Measurements from ENCODE around the gene CBX8. TPM values are rescaled to one million over a fixed set of nuclear protein-coding genes. Genes with fewer than 3 reads are reported as not detected.

The CBX8 gene
- total and polyA plus RNA-seq, 2 of the 8 experiments (the other 6 are each of a cell fraction or from before 2014, with no cell fraction given) = 0.09 to 2.1 TPM

DNA sequence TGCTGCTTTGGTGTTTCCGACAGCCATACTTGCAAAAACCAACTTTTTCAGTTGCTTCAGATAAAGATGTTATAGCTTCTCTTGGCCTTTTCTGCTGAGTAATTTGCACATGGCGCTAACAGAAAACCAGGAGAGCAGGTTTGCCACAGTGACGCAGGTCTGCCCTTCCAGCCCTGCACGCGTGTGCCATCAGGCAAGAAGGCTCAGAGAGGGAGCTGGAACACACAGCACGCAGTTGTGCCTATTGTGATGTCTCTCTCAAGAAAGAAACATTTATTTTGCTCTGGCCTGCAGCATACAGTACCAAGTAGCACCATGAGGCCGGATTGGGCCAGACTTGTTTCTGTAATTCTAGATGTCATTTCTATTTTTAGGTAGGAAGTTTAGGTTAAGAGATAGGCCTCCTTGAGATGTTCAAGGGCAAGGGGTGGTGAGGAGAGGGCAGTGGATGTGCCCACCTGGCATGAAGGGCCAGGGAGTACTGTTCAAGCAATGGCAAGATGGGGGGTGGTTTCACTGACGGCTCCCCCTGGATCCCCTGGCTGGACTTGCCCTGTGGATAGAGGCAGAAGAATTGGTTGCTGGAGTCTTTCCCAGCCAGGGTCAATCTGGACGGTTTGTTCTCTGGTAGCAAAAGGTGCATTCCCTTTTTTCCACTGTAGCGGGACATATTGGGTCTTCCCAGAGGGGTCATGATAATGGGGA lies 17.1 kb downstream of the CBX8 start:
- H3K27ac ChIP-seq (ENCODE audit: low read depth, low read length) = no peak overlapping the region
- ChIA-PET CTCF (ENCODE audit: partially characterized antibody) (interaction anchor here (1.0 to 2.0 kb wide), 8 partner anchors 9 to 195 kb away, joined by 3 to 9 read pairs (median 4); no protein-coding TSS in a partner anchor), POLR2A (ENCODE audit: partially characterized antibody) (interaction anchor here (0.7 to 5.2 kb wide), 8 partner anchors 11 to 155 kb away, joined by 3 to 77 read pairs (median 4); no protein-coding TSS in a partner anchor)
- peak overlapping the region; percentile 55 to 97 (median 83); a peak in 7 of 8 replicates for H3K4me3 ChIP-seq (ENCODE audit: extremely low read depth in 1 of 4, insufficient read depth in 2 of 4, low read depth in 3 of 4, low read length in 4 of 4)
- no peak overlapping the region for H2AK5ac ChIP-seq (ENCODE audit: low read depth, low read length)
- H4K8ac ChIP-seq (ENCODE audit: extremely low read depth, insufficient read depth, low read length) = no peak overlapping the region
- no peak overlapping the region for H3K14ac ChIP-seq (ENCODE audit: insufficient read length)
- H3K4me1 ChIP-seq (replicated peaks in 1 of 4; ENCODE audit: control insufficient read depth in 3 of 4, insufficient read depth in 4 of 4, low read length in 3 of 4) = peaks cover 4 to 19% (median 13%) of the 10 kb centered on the region in 4 experiments
- peaks cover 0 to 29% of the 10 kb centered on the region in 2 experiments; a peak in 2 of 4 replicates for H3K79me2 ChIP-seq (ENCODE audit: control insufficient read depth in 1 of 2, insufficient read depth in 2 of 2, low read length in 2 of 2)
- H2BK20ac ChIP-seq (ENCODE audit: low read length) = no peak overlapping the region
- H3K27me3 ChIP-seq (replicated peaks in 1 of 4; ENCODE audit: control insufficient read depth in 3 of 4, extremely low read depth in 1 of 4, insufficient read depth in 3 of 4, low read length in 3 of 4) = no peaks in the 10 kb centered on the region
- peak overlapping the region; percentile 90 to 99 for H3K4me2 ChIP-seq (ENCODE audit: insufficient read depth in 1 of 2, low read depth in 2 of 2, low read length in 2 of 2)
- H3K4ac ChIP-seq (replicated peaks; ENCODE audit: insufficient read length, low read depth, low read length) = no peak overlapping the region
- H3K56ac ChIP-seq (replicated peaks; ENCODE audit: insufficient read length, low read depth, low read length) = no peak overlapping the region
- H3K23ac ChIP-seq (ENCODE audit: insufficient read length) = no peak overlapping the region
- peaks cover 21 to 38% of the 10 kb centered on the region in 2 experiments for H4K20me1 ChIP-seq (replicated peaks in 1 of 2; ENCODE audit: control insufficient read depth in 1 of 2, insufficient read depth in 2 of 2, low read length in 2 of 2)
- 92% methylated on average over 10 of the region's 10 CpGs; no CpG with 5 or more reads in 1 of the 2 experiments for WGBS, 2 experiments (ENCODE audit: extremely low coverage in 1 of 2, insufficient coverage in 1 of 2, insufficient read length in 1 of 2, insufficient replicate concordance in 2 of 2, low coverage in 1 of 2, low lambda C conversion rate in 2 of 2, missing lambda C conversion rate in 1 of 2)
- H3K18ac ChIP-seq (ENCODE audit: extremely low read depth, low read length) = no peak overlapping the region
- no peak for DNase-seq (ENCODE audit: low read depth in 1 of 2, low spot score in 2 of 2)
- no peak overlapping the region for H4K91ac ChIP-seq (replicated peaks; ENCODE audit: insufficient read length, low read length)
- H2AFZ ChIP-seq (ENCODE audit: low read length) = no peak overlapping the region
- no peaks in the 10 kb centered on the region for H3K9me3 ChIP-seq (ENCODE audit: insufficient read depth in 2 of 2, low read depth in 1 of 2, low read length in 1 of 2)
- H2BK15ac ChIP-seq (ENCODE audit: low read length) = no peak overlapping the region
- no peak for FAIRE-seq
- H2BK5ac ChIP-seq (ENCODE audit: low read depth, low read length) = 0 out of 2 replicates have a peak overlapping the region, but pooled peaks have one; percentile 21
- H3K9ac ChIP-seq (replicated peaks in 1 of 4; ENCODE audit: extremely low read depth in 1 of 4, low read depth in 3 of 4, low read length in 3 of 4) = no peak overlapping the region; a peak in 1 of 7 replicates
- peaks cover 10% of the 10 kb centered on the region for H3K23me2 ChIP-seq (ENCODE audit: low read depth, low read length)
- peaks cover 31% of the 10 kb centered on the region for H3K79me1 ChIP-seq (ENCODE audit: low read depth, low read length)
- no peak overlapping the region for H2BK120ac ChIP-seq (replicated peaks; ENCODE audit: low read depth, low read length)
- no peak overlapping the region for H4K5ac ChIP-seq (ENCODE audit: insufficient read length, low read depth, low read length)
- H3K36me3 ChIP-seq (ENCODE audit: control insufficient read depth in 2 of 4, insufficient read depth in 4 of 4, low read length in 3 of 4) = peaks cover 22 to 53% (median 44%) of the 10 kb centered on the region in 4 experiments; a peak in 7 of 8 replicates
- no peak overlapping the region for H2BK12ac ChIP-seq (ENCODE audit: low read depth, low read length)
- TF ChIP-seq TCF12 (IDR thresholded peaks at IDR 0.05; ENCODE audit: low read depth, low read length) (no peak), EZH2 (IDR thresholded peaks at IDR 0.05; ENCODE audit: low read depth, low read length, severe bottlenecking) (no peak), RXRA (IDR thresholded peaks at IDR 0.05; ENCODE audit: insufficient read depth, low read depth, low read length) (no peak)

Measured in H1 (cell line).